HCT116 (cell line): ENCODE measurements around the gene PPP1R3E. TPM values are rescaled to one million over a fixed set of nuclear protein-coding genes. Genes with fewer than 3 reads are reported as not detected.

Experiments
- ATAC-seq: fragments of 200-7000 bp; cut with Tn5 transposase; 2 replicates; pipeline ENCODE4 v1.9.1; 2020; ENCODE audit warnings: mild to moderate bottlenecking, moderate library complexity
- BruUV-seq: library from RNA; stranded (reverse); fragments of 400-500 nt; replicated peaks from 2 replicates; lab custom pipeline; 2021; lab: Mats Ljungman, UMichigan
- CTCF ChIA-PET: fragments of 300-600 bp; sonication (Branson Sonifier 250); formaldehyde crosslinking; loops from one replicate; lab custom pipeline; 2021; ENCODE audit warnings: antibody characterized with exemption; lab: Charles Lee
- POLR2A ChIA-PET: fragments of 300-600, 350-600 bp; sonication (Branson Sonifier 250); formaldehyde crosslinking; loops from one replicate; lab custom pipeline; 2021; ENCODE audit warnings: antibody characterized with exemption; lab: Charles Lee
- RAD21 ChIA-PET, 2 experiments: fragments of 300-600 bp; sonication (Branson Sonifier 250); formaldehyde crosslinking; loops; one replicate each; lab custom pipeline; 2023; ENCODE audit warnings: low total read pairs in 2 of 2; ENCODE audit not compliant: uncharacterized antibody in 2 of 2, unreplicated experiment in 2 of 2, low non-redundant PET in 1 of 2; lab: Charles Lee
- DNase-seq: peaks from one replicate; pipeline ENCODE4 v3.0.0-alpha.2; 2010; ENCODE audit warnings: low read depth, low spot score
- H2AFZ ChIP-seq: fragments of 200-600 bp; shearing (Covaris generic), sonication (generic); 2 replicates; pipeline ENCODE4 v1.6.1; 2017; ENCODE audit warnings: low read depth, mixed run types, mixed read lengths, antibody characterized with exemption, low read length; ENCODE audit not compliant: poor library complexity, severe bottlenecking
- H3K27ac ChIP-seq: 2 replicates; pipeline ENCODE4 v1.5.1; 2012; ENCODE audit warnings: low read depth, low read length
- H3K27me3 ChIP-seq: fragments of 200-600 bp; sonication (generic); 2 replicates; pipeline ENCODE4 v1.6.1; 2016; ENCODE audit warnings: mixed run types, low read length, mixed read lengths; ENCODE audit not compliant: insufficient read depth
- H3K36me3 ChIP-seq, 2 experiments: fragments of 200-500 bp in 1 of 2; fragments of 200-600 bp in 1 of 2; sonication (Bioruptor generic) in 1 of 2; sonication (generic) in 1 of 2; 2 replicates each; pipeline versions ENCODE4 v1.5.1 to v1.6.1; 2014 to 2016; ENCODE audit warnings: low read length in 2 of 2, inconsistent platforms in 1 of 2, mixed read lengths in 1 of 2, mixed run types in 1 of 2; ENCODE audit not compliant: insufficient read depth in 2 of 2, control insufficient read depth in 1 of 2
- H3K4me1 ChIP-seq, 2 experiments: fragments of 200-600 bp in 1 of 2; sonication (generic) in 1 of 2; 2 replicates each; pipeline versions ENCODE4 v1.5.1 to v1.6.1; 2012 to 2017; ENCODE audit warnings: low read length in 2 of 2, inconsistent platforms in 1 of 2, mild to moderate bottlenecking in 1 of 2, mixed read lengths in 1 of 2, mixed run types in 1 of 2, moderate library complexity in 1 of 2; ENCODE audit not compliant: insufficient read depth in 2 of 2, control insufficient read depth in 1 of 2
- H3K4me2 ChIP-seq: fragments of 200-600 bp; sonication (generic); 2 replicates; pipeline ENCODE4 v1.6.1; 2017; ENCODE audit warnings: mixed run types, low read length, mixed read lengths
- H3K4me3 ChIP-seq, 2 experiments: fragments of 200-600 bp in 1 of 2; sonication (generic) in 1 of 2; replicated peaks in 1 of 2; 2 replicates each; pipeline ENCODE4 v1.5.1; 2011 to 2016; ENCODE audit warnings: low read length in 2 of 2, control low read depth in 1 of 2, low read depth in 1 of 2, mild to moderate bottlenecking in 1 of 2, mixed read lengths in 1 of 2, mixed run types in 1 of 2
- H3K79me2 ChIP-seq: fragments of 200-600 bp; sonication (generic); 2 replicates; pipeline ENCODE4 v1.6.1; 2017; ENCODE audit warnings: mild to moderate bottlenecking, mixed run types, low read length, moderate library complexity, mixed read lengths; ENCODE audit not compliant: insufficient read depth
- H3K9ac ChIP-seq: fragments of 200-600 bp; sonication (generic); 2 replicates; pipeline ENCODE4 v1.6.1; 2016; ENCODE audit warnings: low read length, mixed read lengths
- H3K9me2 ChIP-seq: fragments of 200-600 bp; sonication (generic), shearing (Covaris generic); 2 replicates; pipeline ENCODE4 v1.6.1; 2017; ENCODE audit warnings: mixed run types, mild to moderate bottlenecking, moderate library complexity; ENCODE audit not compliant: insufficient read depth
- H3K9me3 ChIP-seq, 2 experiments: fragments of 200-500 bp in 1 of 2; fragments of 200-600 bp in 1 of 2; sonication (Bioruptor generic) in 1 of 2; sonication (generic) in 1 of 2; 2 replicates each; pipeline ENCODE4 v1.6.1; 2014 to 2017; ENCODE audit warnings: low read length in 2 of 2, mixed read lengths in 2 of 2, inconsistent platforms in 1 of 2, low read depth in 1 of 2, mild to moderate bottlenecking in 1 of 2, mixed run types in 1 of 2, moderate library complexity in 1 of 2; ENCODE audit not compliant: control insufficient read depth in 1 of 2, insufficient read depth in 1 of 2
- H4K20me1 ChIP-seq: fragments of 200-600 bp; sonication (generic), shearing (Covaris generic); 2 replicates; pipeline ENCODE4 v1.6.1; 2017; ENCODE audit warnings: mixed run types, mild to moderate bottlenecking, moderate library complexity; ENCODE audit not compliant: insufficient read depth
- CEBPB ChIP-seq: IDR thresholded peaks from 2 replicates; pipeline ENCODE4 v1.6.1; 2012; ENCODE audit warnings: low read depth
- EGR1 ChIP-seq: IDR thresholded peaks from 2 replicates; pipeline ENCODE4 v1.6.1; 2012; ENCODE audit warnings: low read depth
- EZH2 ChIP-seq: fragments of 200-600 bp; sonication (generic); IDR thresholded peaks from 2 replicates; pipeline ENCODE4 v1.6.1; 2017; ENCODE audit warnings: antibody characterized with exemption, mixed run types
- POLR2A ChIP-seq: IDR thresholded peaks from 2 replicates; pipeline ENCODE4 v1.7.0; 2011; ENCODE audit warnings: borderline replicate concordance; ENCODE audit not compliant: insufficient read depth, insufficient read length; ENCODE audit errors: extremely low read depth
- TCF7L2 ChIP-seq: IDR thresholded peaks from 2 replicates; pipeline ENCODE4 v1.7.0; 2011; ENCODE audit warnings: borderline replicate concordance, inconsistent platforms; ENCODE audit not compliant: insufficient read depth, insufficient read length; ENCODE audit errors: extremely low read depth
- intact Hi-C: fragments of 100-400 bp; cut with micrococcal nuclease; formaldehyde crosslinking; loops from 2 replicates; pipeline ENCODE4 v1.10.0; 2022
- total RNA-seq: library from RNA; stranded (reverse); gene quantifications from one replicate; pipeline ENCODE4 v1.2.1, GENCODE V29; 2021; ENCODE audit not compliant: unreplicated experiment
- TF ChIP-seq, protein P1 (sequence below), 3 experiments: fragments of 200-600 bp in 1 of 3; sonication (generic) in 1 of 3; IDR thresholded peaks in 2 of 3; conservative IDR thresholded peaks in 1 of 3; 2 replicates each; pipeline ENCODE4 v1.5.1; 2012 to 2017; ENCODE audit warnings: low read depth in 2 of 3, low read length in 2 of 3, antibody characterized with exemption in 1 of 3, borderline replicate concordance in 1 of 3, control low read depth in 1 of 3, mild to moderate bottlenecking in 1 of 3, mixed read lengths in 1 of 3, mixed run types in 1 of 3, moderate library complexity in 1 of 3; ENCODE audit not compliant: insufficient read depth in 1 of 3

PPP1R3E gene
- total RNA-seq, 1 experiment from 2014 or later, result 5.6 TPM

- RAD21 ChIA-PET, result no interaction called here
- TF ChIP-seq EZH2, result no peak
- TF ChIP-seq TCF7L2, result no peak
- TF ChIP-seq CEBPB, result no peak
- TF ChIP-seq, protein P1, sequence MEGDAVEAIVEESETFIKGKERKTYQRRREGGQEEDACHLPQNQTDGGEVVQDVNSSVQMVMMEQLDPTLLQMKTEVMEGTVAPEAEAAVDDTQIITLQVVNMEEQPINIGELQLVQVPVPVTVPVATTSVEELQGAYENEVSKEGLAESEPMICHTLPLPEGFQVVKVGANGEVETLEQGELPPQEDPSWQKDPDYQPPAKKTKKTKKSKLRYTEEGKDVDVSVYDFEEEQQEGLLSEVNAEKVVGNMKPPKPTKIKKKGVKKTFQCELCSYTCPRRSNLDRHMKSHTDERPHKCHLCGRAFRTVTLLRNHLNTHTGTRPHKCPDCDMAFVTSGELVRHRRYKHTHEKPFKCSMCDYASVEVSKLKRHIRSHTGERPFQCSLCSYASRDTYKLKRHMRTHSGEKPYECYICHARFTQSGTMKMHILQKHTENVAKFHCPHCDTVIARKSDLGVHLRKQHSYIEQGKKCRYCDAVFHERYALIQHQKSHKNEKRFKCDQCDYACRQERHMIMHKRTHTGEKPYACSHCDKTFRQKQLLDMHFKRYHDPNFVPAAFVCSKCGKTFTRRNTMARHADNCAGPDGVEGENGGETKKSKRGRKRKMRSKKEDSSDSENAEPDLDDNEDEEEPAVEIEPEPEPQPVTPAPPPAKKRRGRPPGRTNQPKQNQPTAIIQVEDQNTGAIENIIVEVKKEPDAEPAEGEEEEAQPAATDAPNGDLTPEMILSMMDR (IDR thresholded peaks at IDR 0.05 in 2 of 3, conservative IDR thresholded peaks at IDR 0.05 in 1 of 3; ENCODE audit: borderline replicate concordance in 1 of 3, insufficient read depth in 1 of 3, low read depth in 2 of 3, low read length in 2 of 3), result no peak
- no peak for TF ChIP-seq POLR2A
- TF ChIP-seq EGR1, result no peak
- Histone ChIP-seq H3K9me3 (no peaks in the 10 kb centered on the region), H3K4me3 (no peak overlapping the region), H3K27me3 (no peaks in the 10 kb centered on the region), H3K27ac (no peak overlapping the region), H3K79me2 (no peaks in the 10 kb centered on the region), H4K20me1 (no peaks in the 10 kb centered on the region), H3K36me3 (no peaks in the 10 kb centered on the region), H3K4me1 (no peaks in the 10 kb centered on the region; a peak in 1 of 4 replicates), H3K9ac (no peak overlapping the region), H2AFZ (no peak overlapping the region), H3K9me2 (no peaks in the 10 kb centered on the region), H3K4me2 (no peak overlapping the region)
- CTCF ChIA-PET, result interaction anchor here (0.7 kb wide), 1 partner anchor 538 kb away, joined by 3 read pairs; no protein-coding TSS in a partner anchor
- DNase-seq (no peak), ATAC-seq (no peak)
- BruUV-seq, result no TSS peak
- POLR2A ChIA-PET, result no interaction called here
- intact Hi-C loops, result no loop called here
Measured at GRCh38 chr14:23248601-23249000, 54.1 kb downstream of the PPP1R3E start.

Other genes starting within 250 kb of the PPP1R3E start
- gene CDH24, start 245.3 kb downstream of the PPP1R3E start, total RNA-seq, result 19.3 TPM
- 179 TPM for gene ACIN1, start 207.7 kb downstream of the PPP1R3E start, total RNA-seq
- gene C14orf119, start 207.4 kb downstream of the PPP1R3E start, total RNA-seq, result 46.8 TPM
- gene CIROP, start 197.9 kb downstream of the PPP1R3E start, total RNA-seq, result not detected
- gene CEBPE, start 183.6 kb downstream of the PPP1R3E start, total RNA-seq, result not detected
- gene SLC7A8, start 119.2 kb downstream of the PPP1R3E start, total RNA-seq, result 5.3 TPM
- not detected for gene RNF212B, start 64.9 kb downstream of the PPP1R3E start, total RNA-seq
- gene HOMEZ, start 16.7 kb downstream of the PPP1R3E start, total RNA-seq, result 18.2 TPM
- 25.5 TPM for gene BCL2L2, start 4.0 kb upstream of the PPP1R3E start, total RNA-seq
- gene PABPN1, start 18.6 kb upstream of the PPP1R3E start, total RNA-seq, result 184 TPM
- 5.9 TPM for gene SLC22A17, start 50.0 kb upstream of the PPP1R3E start, total RNA-seq
- 0.10 TPM for gene EFS, start 62.3 kb upstream of the PPP1R3E start, total RNA-seq
- gene IL25, start 70.0 kb upstream of the PPP1R3E start, total RNA-seq, result not detected
- not detected for gene CMTM5, start 74.2 kb upstream of the PPP1R3E start, total RNA-seq
- gene MYH6, start 105.4 kb upstream of the PPP1R3E start, total RNA-seq, result not detected
- not detected for gene MYH7, start 132.8 kb upstream of the PPP1R3E start, total RNA-seq
- gene NGDN, start 166.8 kb upstream of the PPP1R3E start, total RNA-seq, result 42.0 TPM
- 3.6 TPM for gene ZFHX2, start 248.9 kb upstream of the PPP1R3E start, total RNA-seq